Hematopoietic multipotent progenitor cell treated with erythropoietin and hydrocortisone succinate and interleukin-3 and kit ligand, for 6 days (in vitro differentiated cells): ENCODE data around the gene GPS1.

ENCODE experiments used
- DNase-seq: peaks from one replicate; pipeline ENCODE4 v3.0.0-alpha.2; 2015

Gene GPS1

GRCh38 chr17:82051776-82052637 lies at the start of gene GPS1, which contains the start of gene RFNG:
Gene GPS1 (plus strand): TSS chr17:82051898. CDS start chr17:82051932, 34 bp downstream.
Gene RFNG (minus strand): TSS chr17:82051811. CDS start chr17:82051766, 45 bp downstream.
- peak; percentile 88 for DNase-seq

GRCh38 chr17:82003411-82004381 lies 48.0 kb upstream of the GPS1 start:
- DNase-seq = no peak

- DNase-seq = no peak
Measured at GRCh38 chr17:82004517-82005455, 46.9 kb upstream of the GPS1 start.

- no peak for DNase-seq
Measured at GRCh38 chr17:82005701-82006348, 45.9 kb upstream of the GPS1 start.

GRCh38 chr17:82006468-82007227 lies 45.0 kb upstream of the GPS1 start:
- DNase-seq = no peak

GRCh38 chr17:82007228-82007494 lies 44.5 kb upstream of the GPS1 start:
- DNase-seq = no peak

- DNase-seq = no peak
Measured at GRCh38 chr17:82007495-82008257, 44.0 kb upstream of the GPS1 start.

GRCh38 chr17:82008258-82008940 lies 43.3 kb upstream of the GPS1 start:
- DNase-seq = no peak

- no peak for DNase-seq
Measured at GRCh38 chr17:82008941-82009405, 42.7 kb upstream of the GPS1 start.

GRCh38 chr17:82009413-82009812 lies 42.3 kb upstream of the GPS1 start:
- DNase-seq = no peak

- DNase-seq = no peak
Measured at GRCh38 chr17:82010575-82011525, 40.8 kb upstream of the GPS1 start.

- no peak for DNase-seq
Measured at GRCh38 chr17:82011617-82012187, 40.0 kb upstream of the GPS1 start.

GRCh38 chr17:82012261-82012639 lies 39.4 kb upstream of the GPS1 start:
- no peak for DNase-seq

- no peak for DNase-seq
Measured at GRCh38 chr17:82012640-82013295, 38.9 kb upstream of the GPS1 start.

- DNase-seq = no peak
Measured at GRCh38 chr17:82013341-82013740, 38.4 kb upstream of the GPS1 start.

GRCh38 chr17:82013772-82014321 lies 37.9 kb upstream of the GPS1 start:
- no peak for DNase-seq

GRCh38 chr17:82014432-82014831 lies 37.3 kb upstream of the GPS1 start:
- no peak for DNase-seq
